SK-N-SH (cell line): ENCODE data around the gene PASK. TPM values are rescaled to one million over a fixed set of nuclear protein-coding genes. Genes with fewer than 3 reads are reported as not detected.

Experiments
- CTCF ChIA-PET: fragments of 300-600, 350-600 bp; formaldehyde crosslinking; extraction: SDS; loops from one replicate; lab custom pipeline; 2021; lab: Yijun Ruan, JAX
- POLR2A ChIA-PET: fragments of 350-600 bp; sonication (Branson Sonifier 250); formaldehyde crosslinking; extraction: SDS; loops from one replicate; lab custom pipeline; 2020; ENCODE audit warnings: antibody characterized with exemption, inconsistent platforms; lab: Yijun Ruan, JAX
- DNase-seq: peaks from one replicate; pipeline ENCODE4 v3.0.0; 2012
- H2AFZ ChIP-seq: fragments of 200-600 bp; sonication (generic); 2 replicates; pipeline ENCODE4 v1.8.1; 2016; ENCODE audit warnings: antibody characterized with exemption, mild to moderate bottlenecking, low read depth
- H3F3A ChIP-seq: fragments of 200-600 bp; sonication (generic); replicated peaks from 2 replicates; pipeline ENCODE3; 2016; ENCODE audit warnings: antibody characterized with exemption, mild to moderate bottlenecking; ENCODE audit not compliant: insufficient read depth
- H3K27ac ChIP-seq, 2 experiments: fragments of 200-500 bp in 1 of 2; fragments of 200-600 bp in 1 of 2; sonication (Bioruptor generic) in 1 of 2; sonication (generic), shearing (Covaris generic) in 1 of 2; 2 replicates each; pipeline versions ENCODE4 v1.5.1 to v1.6.1; 2014 to 2016; ENCODE audit warnings: low read depth in 2 of 2, inconsistent platforms in 1 of 2, low read length in 1 of 2, mild to moderate bottlenecking in 1 of 2, mixed read lengths in 1 of 2
- H3K27me3 ChIP-seq: fragments of 200-600 bp; sonication (generic), shearing (Covaris generic); 2 replicates; pipeline ENCODE4 v1.6.1; 2016; ENCODE audit warnings: mixed run types; ENCODE audit not compliant: insufficient read depth
- H3K36me3 ChIP-seq, 2 experiments: fragments of 200-500 bp in 1 of 2; fragments of 200-600 bp in 1 of 2; sonication (Bioruptor generic) in 1 of 2; sonication (generic) in 1 of 2; replicated peaks in 1 of 2; 2 replicates each; pipeline versions ENCODE3 to v1.5.1; 2014 to 2016; ENCODE audit warnings: low read length in 1 of 2, mild to moderate bottlenecking in 1 of 2; ENCODE audit not compliant: insufficient read depth in 2 of 2, control insufficient read depth in 1 of 2
- H3K4me1 ChIP-seq, 2 experiments: fragments of 200-500 bp in 1 of 2; fragments of 200-600 bp in 1 of 2; sonication (Bioruptor generic) in 1 of 2; sonication (generic), shearing (Covaris generic) in 1 of 2; 2 replicates each; pipeline versions ENCODE4 v1.5.1 to v1.6.1; 2014 to 2016; ENCODE audit warnings: low read depth in 1 of 2, low read length in 1 of 2, mixed run types in 1 of 2; ENCODE audit not compliant: insufficient read depth in 2 of 2, control insufficient read depth in 1 of 2
- H3K4me2 ChIP-seq: fragments of 200-600 bp; sonication (generic), shearing (Covaris generic); 2 replicates; pipeline ENCODE4 v1.6.1; 2017; ENCODE audit warnings: mixed run types
- H3K4me3 ChIP-seq, 2 experiments: fragments of 200-500 bp in 1 of 2; fragments of 200-600 bp in 1 of 2; sonication (Bioruptor generic) in 1 of 2; sonication (generic), shearing (Covaris generic) in 1 of 2; 2 replicates each; pipeline versions ENCODE4 v1.5.1 to v1.8.1; 2014 to 2016; ENCODE audit warnings: low read depth in 2 of 2, inconsistent platforms in 1 of 2, low read length in 1 of 2, mild to moderate bottlenecking in 1 of 2, mixed read lengths in 1 of 2, moderate library complexity in 1 of 2
- H3K79me2 ChIP-seq: fragments of 200-600 bp; sonication (generic); 2 replicates; pipeline ENCODE4 v1.8.1; 2017; ENCODE audit warnings: mild to moderate bottlenecking; ENCODE audit not compliant: insufficient read depth
- H3K9ac ChIP-seq: fragments of 200-600 bp; sonication (generic); 2 replicates; pipeline ENCODE4 v1.6.1; 2017; ENCODE audit warnings: mixed run types
- H3K9me2 ChIP-seq: fragments of 200-600 bp; sonication (generic); 2 replicates; pipeline ENCODE4 v1.6.1; 2017; ENCODE audit warnings: mixed run types
- H3K9me3 ChIP-seq: fragments of 200-600 bp; sonication (generic); 2 replicates; pipeline ENCODE4 v1.6.1; 2017; ENCODE audit warnings: mixed run types, mild to moderate bottlenecking, moderate library complexity
- H4K20me1 ChIP-seq: fragments of 200-600 bp; sonication (generic); 2 replicates; pipeline ENCODE4 v1.6.1; 2017; ENCODE audit warnings: mild to moderate bottlenecking, mixed run types; ENCODE audit not compliant: insufficient read depth
- EZH2phosphoT487 ChIP-seq: fragments of 200-600 bp; sonication (generic); IDR thresholded peaks from 2 replicates; pipeline ENCODE4 v1.6.1; 2017; ENCODE audit warnings: low read depth, mixed run types, mild to moderate bottlenecking, antibody characterized with exemption, moderate library complexity, borderline replicate concordance
- FOSL2 ChIP-seq: IDR thresholded peaks from 2 replicates; pipeline ENCODE4 v1.4.0; 2012; ENCODE audit warnings: low read depth, mild to moderate bottlenecking, moderate library complexity, borderline replicate concordance
- JUND ChIP-seq: IDR thresholded peaks from 2 replicates; pipeline ENCODE4 v1.4.0; 2012
- MAX ChIP-seq: IDR thresholded peaks from 2 replicates; pipeline ENCODE4 v1.4.0; 2012; ENCODE audit warnings: low read depth
- MXI1 ChIP-seq: IDR thresholded peaks from 2 replicates; pipeline ENCODE4 v1.6.1; 2012; ENCODE audit warnings: mild to moderate bottlenecking, low read depth, low read length, improper control_type of control experiment
- PBX3 ChIP-seq: IDR thresholded peaks from 2 replicates; pipeline ENCODE4; 2012
- POLR2AphosphoS5 ChIP-seq: IDR thresholded peaks from 2 replicates; pipeline ENCODE4 v1.6.1; 2012; ENCODE audit warnings: low read depth, low read length
- RAD21 ChIP-seq: IDR thresholded peaks from 2 replicates; pipeline ENCODE4 v1.6.1; 2012; ENCODE audit warnings: mild to moderate bottlenecking, low read length
- RFX5 ChIP-seq: IDR thresholded peaks from 2 replicates; pipeline ENCODE4 v1.6.1; 2012; ENCODE audit warnings: mild to moderate bottlenecking, improper control_type of control experiment, low read length
- RXRA ChIP-seq: IDR thresholded peaks from 2 replicates; pipeline ENCODE4 v1.4.0; 2012; ENCODE audit warnings: low read depth, mild to moderate bottlenecking, borderline replicate concordance
- SIN3A ChIP-seq: IDR thresholded peaks from 2 replicates; pipeline ENCODE4 v1.6.1; 2012; ENCODE audit warnings: low read depth, mild to moderate bottlenecking, low read length, moderate library complexity, borderline replicate concordance
- TAF1 ChIP-seq: IDR thresholded peaks from 2 replicates; pipeline ENCODE4 v1.6.1; 2012; ENCODE audit warnings: low read depth, mild to moderate bottlenecking, low read length, moderate library complexity, borderline replicate concordance
- YY1 ChIP-seq: IDR thresholded peaks from 2 replicates; pipeline ENCODE4 v1.4.0; 2012; ENCODE audit warnings: low read depth, mild to moderate bottlenecking
- WGBS: methylation state at CpG from one replicate; pipeline ENCODE4 v1.1.6; 2017; ENCODE audit warnings: low lambda C conversion rate; 5-methylcytosine and 5-hydroxymethylcytosine counted together
- polyA plus RNA-seq, 3 experiments: library from polyadenylated mRNA; depleted of rRNA; stranded (reverse); fragments of >200 nt; gene quantifications; 2 replicates each; pipeline ENCODE4 v1.2.3, GENCODE V29; 2012
- TF ChIP-seq, protein P1 (sequence below): IDR thresholded peaks from 2 replicates; pipeline ENCODE4 v1.4.0; 2012; ENCODE audit warnings: low read depth, borderline replicate concordance
- TF ChIP-seq, protein P2 (sequence below): IDR thresholded peaks from 2 replicates; pipeline ENCODE4 v1.6.1; 2012; ENCODE audit warnings: mild to moderate bottlenecking, low read depth, low read length, moderate library complexity

The PASK gene
- polyA plus RNA-seq, 1 of the 3 experiments (the other 2 are of a cell fraction), result 6.3 TPM

DNA sequence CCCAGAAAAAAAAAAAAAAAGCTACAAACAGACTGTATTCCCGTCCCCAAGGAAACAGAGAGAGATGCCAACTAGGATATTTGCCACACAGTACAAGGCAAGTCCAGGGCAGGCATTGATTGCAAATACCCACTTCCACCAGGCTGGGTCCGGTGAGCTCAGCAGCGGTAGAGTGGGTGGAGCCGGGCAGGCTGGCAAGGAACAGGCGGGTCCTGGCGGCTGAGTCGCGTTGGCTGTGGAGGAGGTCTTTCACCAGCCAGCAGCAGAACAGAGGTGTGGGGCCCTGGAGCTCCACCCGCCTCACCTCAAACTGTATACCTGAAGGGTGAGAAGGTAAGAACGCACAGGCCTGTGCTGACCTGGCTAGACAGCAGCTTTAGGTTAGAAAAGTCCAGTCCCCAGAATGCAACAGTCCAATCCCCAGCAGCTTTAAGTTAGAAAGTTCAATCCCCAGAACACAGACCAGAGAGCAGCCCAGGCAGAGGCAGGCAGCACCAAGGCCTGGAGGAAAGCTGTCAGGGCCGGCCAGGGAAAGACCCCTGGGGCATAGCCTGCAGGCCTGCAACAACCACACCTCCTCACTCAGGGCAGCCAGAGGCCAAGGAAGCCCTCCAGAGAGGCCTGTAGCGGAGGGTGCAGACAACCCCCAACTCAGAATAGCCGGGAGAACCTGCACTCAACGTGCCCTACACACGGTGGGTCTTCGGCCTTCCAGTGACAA is 25.3 kb downstream of the PASK start:
- Histone ChIP-seq H4K20me1 (no peaks in the 10 kb centered on the region), H3K4me3 (no peak overlapping the region), H3K27me3 (no peaks in the 10 kb centered on the region), H3K27ac (no peak overlapping the region), H3K36me3 (peaks cover 12 to 16% of the 10 kb centered on the region in 2 experiments), H3K4me2 (no peak overlapping the region), H3K79me2 (no peaks in the 10 kb centered on the region)
- WGBS, result 93% methylated on average over 13 of the region's 16 CpGs
- no peak for DNase-seq
- POLR2A ChIA-PET, result no interaction called here
- no peak for TF ChIP-seq TAF1
- TF ChIP-seq EZH2phosphoT487, result no peak
- no peak for TF ChIP-seq MAX
- TF ChIP-seq RAD21, result no peak
- TF ChIP-seq SIN3A, result no peak
- no peak for TF ChIP-seq YY1
- TF ChIP-seq RFX5, result no peak
- no peak for TF ChIP-seq FOSL2
- TF ChIP-seq POLR2AphosphoS5, result no peak
- no peak for TF ChIP-seq PBX3
- TF ChIP-seq JUND, result no peak
- TF ChIP-seq, protein P1, sequence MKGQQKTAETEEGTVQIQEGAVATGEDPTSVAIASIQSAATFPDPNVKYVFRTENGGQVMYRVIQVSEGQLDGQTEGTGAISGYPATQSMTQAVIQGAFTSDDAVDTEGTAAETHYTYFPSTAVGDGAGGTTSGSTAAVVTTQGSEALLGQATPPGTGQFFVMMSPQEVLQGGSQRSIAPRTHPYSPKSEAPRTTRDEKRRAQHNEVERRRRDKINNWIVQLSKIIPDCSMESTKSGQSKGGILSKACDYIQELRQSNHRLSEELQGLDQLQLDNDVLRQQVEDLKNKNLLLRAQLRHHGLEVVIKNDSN, result no peak
- no peak for TF ChIP-seq MXI1
- TF ChIP-seq, protein P2, sequence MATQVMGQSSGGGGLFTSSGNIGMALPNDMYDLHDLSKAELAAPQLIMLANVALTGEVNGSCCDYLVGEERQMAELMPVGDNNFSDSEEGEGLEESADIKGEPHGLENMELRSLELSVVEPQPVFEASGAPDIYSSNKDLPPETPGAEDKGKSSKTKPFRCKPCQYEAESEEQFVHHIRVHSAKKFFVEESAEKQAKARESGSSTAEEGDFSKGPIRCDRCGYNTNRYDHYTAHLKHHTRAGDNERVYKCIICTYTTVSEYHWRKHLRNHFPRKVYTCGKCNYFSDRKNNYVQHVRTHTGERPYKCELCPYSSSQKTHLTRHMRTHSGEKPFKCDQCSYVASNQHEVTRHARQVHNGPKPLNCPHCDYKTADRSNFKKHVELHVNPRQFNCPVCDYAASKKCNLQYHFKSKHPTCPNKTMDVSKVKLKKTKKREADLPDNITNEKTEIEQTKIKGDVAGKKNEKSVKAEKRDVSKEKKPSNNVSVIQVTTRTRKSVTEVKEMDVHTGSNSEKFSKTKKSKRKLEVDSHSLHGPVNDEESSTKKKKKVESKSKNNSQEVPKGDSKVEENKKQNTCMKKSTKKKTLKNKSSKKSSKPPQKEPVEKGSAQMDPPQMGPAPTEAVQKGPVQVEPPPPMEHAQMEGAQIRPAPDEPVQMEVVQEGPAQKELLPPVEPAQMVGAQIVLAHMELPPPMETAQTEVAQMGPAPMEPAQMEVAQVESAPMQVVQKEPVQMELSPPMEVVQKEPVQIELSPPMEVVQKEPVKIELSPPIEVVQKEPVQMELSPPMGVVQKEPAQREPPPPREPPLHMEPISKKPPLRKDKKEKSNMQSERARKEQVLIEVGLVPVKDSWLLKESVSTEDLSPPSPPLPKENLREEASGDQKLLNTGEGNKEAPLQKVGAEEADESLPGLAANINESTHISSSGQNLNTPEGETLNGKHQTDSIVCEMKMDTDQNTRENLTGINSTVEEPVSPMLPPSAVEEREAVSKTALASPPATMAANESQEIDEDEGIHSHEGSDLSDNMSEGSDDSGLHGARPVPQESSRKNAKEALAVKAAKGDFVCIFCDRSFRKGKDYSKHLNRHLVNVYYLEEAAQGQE, result no peak
- TF ChIP-seq RXRA, result no peak
- TF ChIP-seq, all 33 proteins: peak for 0
- CTCF ChIA-PET, result interaction anchor here (0.8 to 1.0 kb wide), 2 partner anchors 17 to 209 kb away, joined by 3 read pairs; no protein-coding TSS in a partner anchor
- Histone ChIP-seq H3K9me3 (no peaks in the 10 kb centered on the region; the same call in 1 of the 2 replicates), H3K4me1 (no peaks in the 10 kb centered on the region), H2AFZ (no peak overlapping the region), H3K9ac (no peak overlapping the region), H3K9me2 (no peaks in the 10 kb centered on the region), H3F3A (peaks cover 5% of the 10 kb centered on the region)
